Chondrocyte (in vitro differentiated cells): ENCODE measurements around the gene RPTOR. TPM values are rescaled to one million over a fixed set of nuclear protein-coding genes. Genes with fewer than 3 reads are reported as not detected.

ENCODE experiments used
- DNase-seq: peaks from one replicate; pipeline ENCODE4 v3.0.0; 2021; ENCODE audit warnings: mixed read lengths, low spot score
- H3K27ac Mint-ChIP-seq: one replicate; pipeline ENCODE4 v1.8.0; 2021; ENCODE audit warnings: mild to moderate bottlenecking, moderate library complexity, mixed read lengths; ENCODE audit not compliant: unreplicated experiment
- H3K27me3 Mint-ChIP-seq: 2 replicates; pipeline ENCODE4 v1.8.0; 2021; ENCODE audit warnings: low read depth, mixed read lengths
- H3K36me3 Mint-ChIP-seq: 2 replicates; pipeline ENCODE4 v1.8.0; 2021; ENCODE audit warnings: low read depth, mixed read lengths
- H3K4me1 Mint-ChIP-seq: 2 replicates; pipeline ENCODE4 v1.8.0; 2021; ENCODE audit warnings: low read depth, mild to moderate bottlenecking, mixed read lengths
- H3K4me3 Mint-ChIP-seq: one replicate; pipeline ENCODE4 v1.8.0; 2021; ENCODE audit warnings: mild to moderate bottlenecking, moderate library complexity, mixed read lengths; ENCODE audit not compliant: unreplicated experiment
- H3K9me3 Mint-ChIP-seq: 2 replicates; pipeline ENCODE4 v1.8.0; 2021; ENCODE audit warnings: low read depth, mixed read lengths
- total RNA-seq: library from RNA; stranded (reverse); gene quantifications from 3 replicates; pipeline ENCODE4 v1.2.1, GENCODE V29; 2021
- TF ChIP-seq, protein P1 (sequence below): fragments of 200-600 bp; sonication (generic); IDR thresholded peaks from 2 replicates; pipeline ENCODE4 v1.5.0; 2021; ENCODE audit warnings: antibody characterized with exemption, mild to moderate bottlenecking, moderate library complexity

The RPTOR gene
- total RNA-seq, 1 donor from 2014 or later = 30.9 TPM

DNA sequence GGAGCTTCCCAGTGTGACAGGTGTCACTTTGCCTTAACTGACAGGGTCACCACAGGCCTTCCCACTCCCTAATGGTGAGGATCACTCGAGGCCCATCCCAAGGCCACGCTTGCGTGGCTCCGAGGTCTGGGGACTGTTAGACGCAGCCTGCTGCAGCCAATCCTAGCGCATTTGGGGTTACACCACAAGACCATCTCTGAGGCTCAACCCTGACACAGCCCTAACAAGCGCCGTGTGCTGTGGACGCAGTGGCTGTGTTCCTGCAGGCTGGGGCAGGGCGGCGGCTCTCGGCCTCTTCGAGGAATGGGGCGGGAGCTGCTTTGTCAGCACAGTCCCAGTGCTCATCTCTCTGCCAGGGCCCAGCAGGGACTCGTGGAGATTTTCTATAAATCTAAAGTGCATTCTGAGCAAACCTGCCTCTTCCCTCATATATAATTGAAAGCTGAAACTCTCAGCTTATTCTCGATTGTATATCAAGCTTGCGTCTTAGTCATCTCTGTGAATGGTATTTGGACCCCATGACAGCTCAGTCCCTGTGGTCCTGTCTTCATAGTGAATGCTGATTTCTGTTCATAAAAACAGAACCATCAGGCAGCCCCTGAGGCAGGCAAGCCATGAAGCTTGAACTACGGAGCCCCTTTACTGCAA, 381.2 kb downstream of the RPTOR start:
- no peaks in the 10 kb centered on the region for H3K27me3 Mint-ChIP-seq
- TF ChIP-seq, protein P1, sequence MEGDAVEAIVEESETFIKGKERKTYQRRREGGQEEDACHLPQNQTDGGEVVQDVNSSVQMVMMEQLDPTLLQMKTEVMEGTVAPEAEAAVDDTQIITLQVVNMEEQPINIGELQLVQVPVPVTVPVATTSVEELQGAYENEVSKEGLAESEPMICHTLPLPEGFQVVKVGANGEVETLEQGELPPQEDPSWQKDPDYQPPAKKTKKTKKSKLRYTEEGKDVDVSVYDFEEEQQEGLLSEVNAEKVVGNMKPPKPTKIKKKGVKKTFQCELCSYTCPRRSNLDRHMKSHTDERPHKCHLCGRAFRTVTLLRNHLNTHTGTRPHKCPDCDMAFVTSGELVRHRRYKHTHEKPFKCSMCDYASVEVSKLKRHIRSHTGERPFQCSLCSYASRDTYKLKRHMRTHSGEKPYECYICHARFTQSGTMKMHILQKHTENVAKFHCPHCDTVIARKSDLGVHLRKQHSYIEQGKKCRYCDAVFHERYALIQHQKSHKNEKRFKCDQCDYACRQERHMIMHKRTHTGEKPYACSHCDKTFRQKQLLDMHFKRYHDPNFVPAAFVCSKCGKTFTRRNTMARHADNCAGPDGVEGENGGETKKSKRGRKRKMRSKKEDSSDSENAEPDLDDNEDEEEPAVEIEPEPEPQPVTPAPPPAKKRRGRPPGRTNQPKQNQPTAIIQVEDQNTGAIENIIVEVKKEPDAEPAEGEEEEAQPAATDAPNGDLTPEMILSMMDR = no peak
- no peak overlapping the region for H3K4me3 Mint-ChIP-seq
- H3K36me3 Mint-ChIP-seq = peaks cover 10% of the 10 kb centered on the region
- peaks cover 47% of the 10 kb centered on the region for H3K4me1 Mint-ChIP-seq
- H3K9me3 Mint-ChIP-seq = no peaks in the 10 kb centered on the region
- peak overlapping the region; percentile 81 for H3K27ac Mint-ChIP-seq
- peak; percentile 72 for DNase-seq

DNA sequence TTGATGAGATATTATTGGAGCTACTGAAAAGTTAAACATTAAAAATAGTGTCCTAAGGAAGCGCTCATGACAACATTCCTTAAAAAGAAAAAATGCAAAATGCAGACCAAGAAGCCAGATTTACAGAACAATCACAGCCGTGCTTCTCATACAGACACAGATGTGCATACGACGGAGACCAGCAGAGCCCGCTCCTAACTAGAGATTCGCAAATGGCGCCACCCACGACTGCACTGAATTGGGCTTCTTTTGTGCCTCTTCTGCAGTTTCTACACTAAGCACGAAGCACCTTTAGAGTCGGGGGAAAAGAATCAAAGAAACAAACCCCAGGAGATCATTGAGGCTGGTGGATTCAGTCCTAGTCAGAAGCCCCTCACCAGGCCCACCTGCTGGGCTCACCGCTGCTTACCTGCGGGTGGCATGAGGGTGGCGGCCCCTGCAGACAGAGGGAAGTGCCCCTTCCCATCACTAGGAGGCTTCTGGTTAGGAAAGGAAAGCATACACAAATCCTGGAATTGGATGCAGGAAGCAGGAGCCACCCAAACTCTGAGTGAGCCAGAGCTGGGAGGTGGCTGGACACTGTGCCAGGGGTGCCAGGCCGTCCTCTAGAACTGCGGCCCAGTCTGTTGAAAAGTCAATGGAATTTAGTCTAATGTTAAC, 382.1 kb downstream of the RPTOR start:
- H3K9me3 Mint-ChIP-seq = no peaks in the 10 kb centered on the region
- no peaks in the 10 kb centered on the region for H3K27me3 Mint-ChIP-seq
- no peak overlapping the region for H3K4me3 Mint-ChIP-seq
- peak; percentile 72 for DNase-seq
- TF ChIP-seq, protein P1 = peak; percentile 15
- H3K27ac Mint-ChIP-seq = peak overlapping the region; percentile 81
- H3K36me3 Mint-ChIP-seq = peaks cover 10% of the 10 kb centered on the region
- peaks cover 47% of the 10 kb centered on the region for H3K4me1 Mint-ChIP-seq

DNA sequence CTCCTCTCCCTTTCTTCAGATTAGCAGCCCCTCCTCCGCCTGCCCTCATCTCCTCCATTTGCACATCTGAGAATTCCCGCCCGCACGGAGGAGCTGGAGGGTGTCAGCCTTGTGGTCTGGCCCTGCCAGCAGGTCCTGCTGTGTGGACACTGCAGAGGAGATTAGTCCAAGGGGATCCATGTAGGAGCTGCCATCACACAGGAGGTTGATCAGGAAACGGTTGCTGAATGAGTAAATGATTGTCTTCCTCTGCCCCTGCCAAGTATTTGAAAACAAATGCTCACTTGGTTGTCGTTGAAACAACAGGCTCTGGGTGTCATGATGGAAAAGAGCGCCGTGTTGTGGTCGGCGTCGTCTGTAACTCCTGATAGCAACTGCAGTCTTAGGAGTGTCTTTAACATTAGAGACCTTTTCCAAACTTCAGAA, 383.2 kb downstream of the RPTOR start:
- Mint-ChIP-seq H3K27ac (peak overlapping the region; percentile 43), H3K9me3 (peaks cover 3% of the 10 kb centered on the region), H3K4me3 (no peak overlapping the region), H3K27me3 (no peaks in the 10 kb centered on the region), H3K36me3 (peaks cover 10% of the 10 kb centered on the region), H3K4me1 (peaks cover 56% of the 10 kb centered on the region)
- peak; percentile 79 for DNase-seq
- TF ChIP-seq, protein P1 = peak; percentile 26

DNA sequence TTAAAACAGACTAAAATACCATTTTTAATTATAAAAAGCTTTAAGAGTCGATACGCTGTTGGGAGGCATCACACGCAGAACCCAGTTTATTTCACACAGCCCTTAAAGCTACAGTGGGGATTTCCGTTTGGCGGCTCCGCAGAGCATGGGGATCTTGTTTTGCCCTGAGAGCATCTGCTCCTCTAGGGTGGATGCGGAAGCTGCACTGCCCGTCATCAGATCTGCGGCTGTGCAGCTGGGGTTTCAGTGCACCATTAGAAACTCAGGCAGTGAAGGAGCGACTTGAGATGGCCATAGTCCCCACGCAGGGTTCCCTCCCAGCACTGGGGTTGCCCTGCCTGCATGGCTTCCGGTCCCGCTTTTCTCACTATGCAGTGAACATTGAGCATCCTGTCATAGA, 384.8 kb downstream of the RPTOR start:
- Mint-ChIP-seq H3K27ac (no peak overlapping the region), H3K4me3 (no peak overlapping the region), H3K4me1 (peaks cover 56% of the 10 kb centered on the region), H3K9me3 (peaks cover 3% of the 10 kb centered on the region), H3K27me3 (no peaks in the 10 kb centered on the region), H3K36me3 (peaks cover 7% of the 10 kb centered on the region)
- peak; percentile 25 for DNase-seq
- TF ChIP-seq, protein P1 = no peak

DNA sequence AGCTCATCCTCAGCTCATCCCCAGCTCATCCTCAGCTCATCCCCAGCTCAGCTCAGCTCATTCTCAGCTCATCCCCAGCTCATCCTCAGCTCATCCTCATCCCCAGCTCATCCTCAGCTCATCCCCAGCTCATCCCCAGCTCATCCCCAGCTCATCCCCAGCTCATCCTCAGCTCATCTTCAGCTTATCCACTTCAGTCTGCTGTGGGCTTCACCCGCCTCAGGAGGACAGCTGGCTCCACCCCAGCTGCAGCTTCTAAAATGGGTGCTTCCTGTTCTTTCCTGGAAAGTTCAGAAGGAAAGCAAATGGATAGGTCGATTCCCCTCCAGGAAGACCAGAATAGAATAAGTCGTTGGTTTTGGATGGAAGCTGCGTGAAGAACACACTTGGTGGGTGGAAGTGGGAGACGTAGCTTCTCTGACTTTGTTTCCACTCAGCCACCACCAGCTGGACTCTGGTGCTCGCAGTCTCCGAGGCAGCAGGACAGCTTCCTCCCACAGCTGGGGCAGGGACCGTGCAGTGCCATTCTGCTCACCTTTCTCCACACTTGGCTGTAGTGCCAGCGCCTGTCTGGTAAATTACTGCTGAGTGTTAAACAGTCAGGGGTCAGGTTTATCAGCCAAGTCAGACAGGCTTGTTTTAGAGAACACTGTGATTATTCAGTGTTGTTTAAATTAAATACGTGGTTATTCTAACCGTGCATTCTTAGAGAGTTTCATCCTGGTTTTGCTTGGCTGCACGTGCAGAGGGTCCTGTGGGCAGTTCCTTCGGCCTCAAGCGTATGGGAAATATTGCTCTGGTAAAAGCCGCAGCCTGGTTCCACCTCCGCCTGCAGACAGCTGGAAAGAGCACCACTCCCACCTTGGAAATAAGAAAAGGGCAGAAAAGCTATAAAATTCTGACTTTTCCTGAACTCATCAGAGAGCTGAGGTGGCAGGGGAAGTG, 386.0 kb downstream of the RPTOR start:
- peak; percentile 56 for DNase-seq
- peaks cover 56% of the 10 kb centered on the region for H3K4me1 Mint-ChIP-seq
- H3K27me3 Mint-ChIP-seq = no peaks in the 10 kb centered on the region
- no peak overlapping the region for H3K27ac Mint-ChIP-seq
- TF ChIP-seq, protein P1 = no peak
- peaks cover 3% of the 10 kb centered on the region for H3K9me3 Mint-ChIP-seq
- peaks cover 5% of the 10 kb centered on the region for H3K36me3 Mint-ChIP-seq
- H3K4me3 Mint-ChIP-seq = no peak overlapping the region
